ENCODE results near the gene ILDR1. TPM values are rescaled to one million over a fixed set of nuclear protein-coding genes. Genes with fewer than 3 reads are reported as not detected.

Gene ILDR1
- total and polyA plus RNA-seq, 9 donors, result 0.48 to 3.0 (median 0.80) TPM; not detected in 3

DNA sequence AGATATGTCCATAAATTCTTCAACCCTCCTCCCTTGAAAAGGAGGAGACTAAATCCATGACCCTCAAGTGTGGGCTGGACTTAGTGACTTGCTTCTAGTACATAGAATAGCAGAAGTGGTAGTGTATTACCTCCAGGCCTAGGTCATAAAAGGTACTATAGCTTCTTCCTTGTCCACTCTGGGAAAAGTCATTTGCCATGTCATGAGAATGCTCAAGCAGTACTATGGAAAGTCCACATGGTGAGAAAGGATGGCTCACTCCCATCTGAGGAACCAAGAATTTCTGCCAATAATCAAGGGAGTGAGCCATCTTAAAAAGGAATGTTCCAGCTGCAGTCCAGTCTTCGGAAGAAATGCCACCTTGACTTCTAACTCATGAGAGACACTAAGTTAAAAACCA is 10.5 kb upstream of the ILDR1 start:
- H3K27me3 ChIP-seq, result no peaks in the 10 kb centered on the region
- 58 to 90% (median 79%) methylated on average over 1 of the region's 1 CpG for WGBS, 3 donors

DNA sequence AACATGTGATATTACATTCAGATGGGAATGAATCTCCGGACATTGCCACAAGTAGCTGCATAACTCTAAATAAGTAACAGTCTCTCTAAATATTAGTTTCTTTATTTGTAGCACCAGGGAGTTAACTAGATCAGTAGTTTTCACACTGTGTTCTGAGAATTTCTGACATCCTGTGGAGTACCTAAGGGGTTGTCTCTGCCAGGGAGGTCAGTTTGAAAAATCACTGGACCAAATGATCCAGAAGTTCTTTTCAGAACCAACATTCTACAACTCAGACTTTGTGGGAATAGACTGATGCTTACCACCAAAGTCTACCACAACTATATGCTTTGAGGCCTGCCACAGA is 9.0 kb upstream of the ILDR1 start:
- 87 to 95% (median 94%) methylated on average over 1 of the region's 1 CpG for WGBS, 3 donors
- DNase-seq, result no peak
- Histone ChIP-seq H3K4me1 (ENCODE audit: insufficient read depth) (no peaks in the 10 kb centered on the region), H3K27me3 (no peaks in the 10 kb centered on the region), H3K36me3 (no peaks in the 10 kb centered on the region), H3K4me3 (no peak overlapping the region), H3K27ac (no peak overlapping the region), H3K9me3 (no peaks in the 10 kb centered on the region)
- intact Hi-C loops (cut with DNase I), result no loop called here
- TF ChIP-seq, protein P1, sequence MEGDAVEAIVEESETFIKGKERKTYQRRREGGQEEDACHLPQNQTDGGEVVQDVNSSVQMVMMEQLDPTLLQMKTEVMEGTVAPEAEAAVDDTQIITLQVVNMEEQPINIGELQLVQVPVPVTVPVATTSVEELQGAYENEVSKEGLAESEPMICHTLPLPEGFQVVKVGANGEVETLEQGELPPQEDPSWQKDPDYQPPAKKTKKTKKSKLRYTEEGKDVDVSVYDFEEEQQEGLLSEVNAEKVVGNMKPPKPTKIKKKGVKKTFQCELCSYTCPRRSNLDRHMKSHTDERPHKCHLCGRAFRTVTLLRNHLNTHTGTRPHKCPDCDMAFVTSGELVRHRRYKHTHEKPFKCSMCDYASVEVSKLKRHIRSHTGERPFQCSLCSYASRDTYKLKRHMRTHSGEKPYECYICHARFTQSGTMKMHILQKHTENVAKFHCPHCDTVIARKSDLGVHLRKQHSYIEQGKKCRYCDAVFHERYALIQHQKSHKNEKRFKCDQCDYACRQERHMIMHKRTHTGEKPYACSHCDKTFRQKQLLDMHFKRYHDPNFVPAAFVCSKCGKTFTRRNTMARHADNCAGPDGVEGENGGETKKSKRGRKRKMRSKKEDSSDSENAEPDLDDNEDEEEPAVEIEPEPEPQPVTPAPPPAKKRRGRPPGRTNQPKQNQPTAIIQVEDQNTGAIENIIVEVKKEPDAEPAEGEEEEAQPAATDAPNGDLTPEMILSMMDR (IDR thresholded peaks at IDR 0.05), result no peak

More for the DNA sequence above, 10.5 kb upstream of the ILDR1 start:
- no peak for DNase-seq
- no peak for TF ChIP-seq POLR2A (IDR thresholded peaks at IDR 0.05)
- no peak for TF ChIP-seq EP300 (IDR thresholded peaks at IDR 0.05)
- TF ChIP-seq, protein P1 (IDR thresholded peaks at IDR 0.05), result no peak
- H3K36me3 ChIP-seq, result no peaks in the 10 kb centered on the region
- no peaks in the 10 kb centered on the region for H3K9me3 ChIP-seq
- intact Hi-C loops (cut with DNase I), result no loop called here
- no peaks in the 10 kb centered on the region for H3K4me1 ChIP-seq (ENCODE audit: insufficient read depth)
- H3K4me3 ChIP-seq, result no peak overlapping the region
- H3K27ac ChIP-seq, result no peak overlapping the region

DNA sequence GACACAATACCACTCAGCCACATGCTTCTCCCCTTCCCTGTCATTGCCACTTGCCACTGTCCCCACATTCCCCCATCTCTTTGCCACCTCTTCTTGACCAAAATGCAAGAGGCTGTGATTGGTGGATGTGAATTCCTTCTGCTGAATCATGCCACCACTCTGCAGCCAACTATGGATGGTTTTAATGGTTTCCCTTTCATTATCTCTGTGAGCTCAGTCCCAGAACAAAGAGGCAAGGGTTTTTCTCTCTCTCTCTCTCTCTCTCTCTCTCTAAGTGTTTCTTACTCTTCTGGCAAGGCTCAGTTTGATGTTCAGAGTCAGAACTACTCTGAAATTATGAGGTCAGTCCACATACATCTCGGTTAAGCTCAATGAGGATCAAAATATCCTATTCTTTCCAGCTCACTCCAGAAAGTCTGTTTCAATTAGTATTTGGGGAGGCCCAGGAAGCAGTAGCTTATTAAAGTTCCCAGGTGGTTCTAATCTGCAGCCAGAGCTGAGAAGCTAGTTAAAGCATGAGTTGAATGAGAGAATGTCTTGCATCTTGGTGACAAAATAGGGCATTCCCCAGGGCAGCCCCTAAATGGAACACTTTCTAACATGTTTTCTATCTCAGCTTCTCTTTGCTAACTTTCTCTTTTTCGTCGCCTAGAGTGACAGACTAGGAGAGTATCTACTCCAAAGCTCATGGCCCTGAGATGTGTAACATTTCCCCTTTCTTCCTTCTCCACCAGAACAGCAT is 8.5 kb upstream of the ILDR1 start:
- DNase-seq, result no peak
- WGBS, 3 donors, result 77 to 83% (median 77%) methylated on average over 3 of the region's 3 CpGs
- Histone ChIP-seq H3K27me3 (no peaks in the 10 kb centered on the region), H3K4me1 (ENCODE audit: insufficient read depth) (no peaks in the 10 kb centered on the region), H3K4me3 (no peak overlapping the region), H3K27ac (no peak overlapping the region), H3K36me3 (no peaks in the 10 kb centered on the region), H3K9me3 (no peaks in the 10 kb centered on the region)
- TF ChIP-seq, protein P1 (IDR thresholded peaks at IDR 0.05), result no peak
- TF ChIP-seq EP300 (IDR thresholded peaks at IDR 0.05) (no peak), POLR2A (IDR thresholded peaks at IDR 0.05) (no peak)
- intact Hi-C loops (cut with DNase I), result no loop called here

DNA sequence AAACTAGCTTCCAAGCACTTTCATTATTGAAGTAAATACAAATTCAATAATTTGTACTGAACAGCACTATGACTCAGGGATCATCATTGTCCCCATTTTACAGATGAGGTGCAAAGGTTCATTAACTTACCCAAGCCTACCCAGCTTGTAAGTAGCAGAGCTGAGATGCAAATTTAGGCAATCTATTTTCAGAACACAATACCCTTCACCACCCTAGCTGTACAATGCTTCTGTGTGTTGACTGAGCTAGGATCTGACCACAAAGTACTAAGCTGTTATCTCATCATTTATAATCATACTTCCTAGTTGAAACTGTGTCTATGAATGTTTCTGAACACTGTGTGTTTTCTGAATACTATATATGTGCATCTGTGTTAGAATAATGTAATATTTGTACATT is 3.2 kb upstream of the ILDR1 start:
- no peak for DNase-seq
- H3K36me3 ChIP-seq, result no peaks in the 10 kb centered on the region
- H3K27ac ChIP-seq, result no peak overlapping the region
- no peaks in the 10 kb centered on the region for H3K9me3 ChIP-seq
- no peaks in the 10 kb centered on the region for H3K4me1 ChIP-seq (ENCODE audit: insufficient read depth)
- TF ChIP-seq POLR2A (IDR thresholded peaks at IDR 0.05), result no peak
- H3K27me3 ChIP-seq, result no peaks in the 10 kb centered on the region
- intact Hi-C loops (cut with DNase I), result no loop called here
- H3K4me3 ChIP-seq, result no peak overlapping the region

DNA sequence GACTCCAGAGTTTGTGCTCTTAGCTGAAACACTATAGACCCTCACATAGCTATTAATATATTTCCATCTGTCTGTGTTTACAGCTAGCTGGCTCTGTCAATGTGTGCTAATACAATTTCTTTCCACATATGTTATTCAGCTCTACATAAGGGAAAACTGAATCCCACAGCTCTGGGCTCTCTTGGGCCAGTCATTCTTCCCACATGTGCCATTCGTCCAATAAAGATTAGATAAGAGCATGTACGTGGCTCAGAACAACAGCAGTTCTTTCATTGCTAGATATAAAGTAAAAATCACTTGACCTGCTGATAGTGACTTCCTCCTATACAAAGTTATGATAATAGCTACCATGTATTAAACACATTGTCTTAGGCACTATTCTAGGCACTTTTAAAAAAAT is 2.8 kb upstream of the ILDR1 start:
- Histone ChIP-seq H3K4me3 (no peak overlapping the region), H3K27me3 (no peaks in the 10 kb centered on the region), H3K9me3 (no peaks in the 10 kb centered on the region), H3K4me1 (ENCODE audit: insufficient read depth) (no peaks in the 10 kb centered on the region), H3K27ac (no peak overlapping the region), H3K36me3 (no peaks in the 10 kb centered on the region)
- WGBS, 3 donors, result 8 to 11% (median 9%) methylated on average over 2 of the region's 2 CpGs
- intact Hi-C loops (cut with DNase I), result no loop called here
- TF ChIP-seq POLR2A (IDR thresholded peaks at IDR 0.05), result no peak
- TF ChIP-seq EP300 (IDR thresholded peaks at IDR 0.05), result no peak
- TF ChIP-seq, protein P1 (IDR thresholded peaks at IDR 0.05), result no peak
- no peak for DNase-seq
